NOMO-1 (cell line): ENCODE results near the gene RNASET2.

Experiments used
- DNase-seq, 2 experiments: peaks; one replicate each; lab custom pipeline; 2025; ENCODE audit not compliant: unreplicated experiment in 2 of 2; lab: John Stamatoyannopoulos, UW

RNASET2 gene, protein sequence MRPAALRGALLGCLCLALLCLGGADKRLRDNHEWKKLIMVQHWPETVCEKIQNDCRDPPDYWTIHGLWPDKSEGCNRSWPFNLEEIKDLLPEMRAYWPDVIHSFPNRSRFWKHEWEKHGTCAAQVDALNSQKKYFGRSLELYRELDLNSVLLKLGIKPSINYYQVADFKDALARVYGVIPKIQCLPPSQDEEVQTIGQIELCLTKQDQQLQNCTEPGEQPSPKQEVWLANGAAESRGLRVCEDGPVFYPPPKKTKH

DNA sequence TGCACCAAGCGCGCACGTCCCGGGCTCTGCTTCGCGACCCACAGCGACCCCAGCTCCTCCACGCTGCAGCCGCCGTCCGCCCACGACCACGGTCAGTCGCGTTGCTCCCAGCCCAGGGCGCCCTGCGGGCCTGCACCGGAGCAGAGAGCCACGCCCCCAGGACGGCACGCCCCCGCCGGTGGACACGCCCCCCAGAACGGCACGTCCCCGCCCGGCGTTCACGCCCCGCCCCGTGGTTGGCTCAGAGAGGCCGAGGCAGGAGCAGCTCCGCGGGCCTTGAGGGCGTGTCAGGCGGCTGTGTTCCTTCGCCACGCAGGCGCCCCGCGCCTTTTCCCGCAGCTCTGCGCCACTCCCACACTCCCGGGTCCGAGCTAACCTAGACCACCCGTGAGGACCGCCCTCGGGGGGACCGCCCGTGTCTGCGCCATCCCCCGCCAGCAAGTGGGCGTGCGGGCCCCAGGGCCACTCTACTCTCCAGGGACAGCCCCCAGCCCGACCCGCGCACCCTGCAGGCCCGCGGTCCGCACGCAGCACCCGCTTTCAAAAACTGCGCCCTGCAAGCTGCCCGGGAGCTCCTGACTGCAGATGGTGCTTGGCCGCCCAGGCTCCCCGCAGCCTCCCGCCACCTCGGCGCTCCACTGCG lies at the start of gene RNASET2:
Gene RNASET2 (minus strand): TSS at position 107 of the 643 bp plus-strand sequence. CDS start 368 bp downstream, outside the sequence.
- peak; percentile 82 to 91 for DNase-seq

DNA sequence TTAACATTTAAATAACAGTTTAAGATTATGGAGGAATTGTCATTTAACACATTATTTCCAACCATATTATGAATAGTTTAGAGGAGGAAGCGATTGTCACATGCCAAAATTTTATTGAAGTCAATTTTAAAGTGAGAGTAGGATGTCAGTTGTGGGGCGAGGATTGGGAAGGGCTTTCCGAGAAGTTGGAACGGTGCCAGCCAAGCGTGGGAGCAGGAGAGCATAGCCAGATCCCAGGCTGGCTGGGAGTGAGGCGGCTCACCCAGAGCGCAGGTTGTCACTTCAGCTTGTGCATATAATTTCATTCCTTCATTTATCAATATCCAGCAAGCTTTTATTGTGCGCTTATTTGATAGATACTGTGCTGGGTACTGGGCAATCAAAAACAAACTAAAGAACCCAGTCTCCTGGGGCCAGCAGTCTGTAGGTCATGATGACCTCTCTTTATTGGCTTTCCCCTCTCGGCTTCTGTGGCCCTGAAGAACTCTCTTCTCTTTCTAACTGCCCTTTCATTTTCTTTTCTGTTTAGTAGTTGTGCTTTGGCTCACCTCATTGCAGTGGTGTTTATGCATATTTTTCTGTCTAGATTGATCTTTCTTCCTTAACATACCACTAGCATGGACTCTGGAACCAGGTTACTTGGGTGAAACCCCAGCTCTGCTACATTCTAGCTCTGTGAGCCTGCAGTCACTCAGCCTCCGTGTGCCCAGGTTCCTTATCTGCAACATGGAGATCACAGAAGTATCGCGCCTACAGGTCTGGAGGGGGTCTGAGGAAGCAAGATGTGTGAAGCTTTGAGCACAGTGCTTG lies 49.2 kb upstream of the RNASET2 start:
- DNase-seq = no peak

DNA sequence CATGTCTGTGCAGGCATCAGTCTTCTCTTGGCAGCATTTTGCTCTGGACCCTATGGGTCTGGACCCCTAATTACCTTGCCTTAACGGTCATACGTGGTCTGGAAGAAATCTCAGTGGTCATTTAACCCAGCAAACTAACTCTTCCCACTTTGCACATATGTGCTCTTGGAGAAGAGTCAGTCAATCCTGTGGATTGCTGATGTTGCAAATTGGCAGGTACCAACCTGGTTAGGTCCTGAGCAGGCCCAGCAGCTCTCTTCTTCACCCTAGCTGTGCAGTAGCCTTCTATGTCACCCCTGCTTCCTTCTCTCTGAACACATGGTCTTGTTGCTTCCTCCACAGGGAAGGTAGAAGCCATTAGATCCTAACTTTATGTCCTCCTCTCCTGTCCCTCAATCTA lies 44.4 kb upstream of the RNASET2 start:
- DNase-seq = peak in 1 of 2 experiments; percentile 9

DNA sequence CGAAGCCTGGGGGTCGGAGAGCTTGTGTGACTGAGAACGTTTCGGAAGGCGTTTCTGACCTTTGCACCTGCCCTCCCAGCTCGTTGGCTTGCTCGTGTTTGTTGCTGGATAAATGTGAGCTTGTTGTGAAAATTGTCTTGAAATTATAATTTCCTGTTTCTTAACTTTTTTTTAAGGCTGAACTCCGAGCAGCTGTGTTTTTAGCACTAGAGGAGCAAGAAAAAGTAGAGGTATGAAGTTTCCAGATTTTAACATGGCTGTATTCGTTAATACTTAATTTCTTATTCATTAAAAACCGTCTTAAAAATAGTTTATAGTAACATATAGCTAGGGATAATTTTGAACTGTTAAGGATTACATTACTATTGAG lies 43.5 kb upstream of the RNASET2 start:
- peak; percentile 18 to 20 for DNase-seq

DNA sequence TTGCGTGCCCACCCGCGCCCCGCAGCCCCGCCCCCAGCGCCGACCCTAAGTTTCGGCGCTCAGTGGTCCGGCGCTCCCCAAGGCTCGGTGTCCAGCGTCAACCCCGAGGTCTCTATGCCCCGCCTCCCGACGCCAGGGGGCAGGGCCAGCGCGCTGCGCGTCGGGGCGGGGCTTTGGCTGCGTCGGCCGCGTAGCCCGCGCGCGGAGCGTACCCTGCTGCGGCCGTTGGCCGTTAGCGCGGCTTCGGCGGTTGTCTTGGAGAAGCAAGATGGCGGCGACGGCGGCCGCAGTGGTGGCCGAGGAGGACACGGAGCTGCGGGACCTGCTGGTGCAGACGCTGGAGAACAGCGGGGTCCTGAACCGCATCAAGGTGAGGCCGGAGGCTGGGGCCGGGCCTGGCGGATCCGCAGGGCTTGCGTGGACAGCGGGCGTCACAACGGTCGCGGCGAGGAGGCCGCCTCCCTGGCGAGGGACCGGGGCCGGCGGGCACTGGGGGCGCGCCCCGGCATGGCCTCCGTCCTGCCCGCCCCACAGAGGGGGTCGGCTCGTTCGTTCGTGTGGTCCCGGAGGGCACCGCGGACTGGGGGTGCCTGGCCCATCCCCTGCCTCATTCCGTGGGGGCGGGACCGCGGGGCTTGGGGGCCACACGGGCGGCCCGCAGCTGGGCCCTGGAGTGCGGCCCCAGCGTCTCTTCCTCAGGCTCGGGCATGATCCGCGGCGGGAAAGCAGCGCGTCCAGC lies 43.0 kb upstream of the RNASET2 start, which contains the start of gene CEP43:
Gene CEP43 (plus strand): TSS at position 253 of the 739 bp plus-strand sequence. CDS start 16 bp downstream, at position 269.
- DNase-seq = peak; percentile 93 to 97

DNA sequence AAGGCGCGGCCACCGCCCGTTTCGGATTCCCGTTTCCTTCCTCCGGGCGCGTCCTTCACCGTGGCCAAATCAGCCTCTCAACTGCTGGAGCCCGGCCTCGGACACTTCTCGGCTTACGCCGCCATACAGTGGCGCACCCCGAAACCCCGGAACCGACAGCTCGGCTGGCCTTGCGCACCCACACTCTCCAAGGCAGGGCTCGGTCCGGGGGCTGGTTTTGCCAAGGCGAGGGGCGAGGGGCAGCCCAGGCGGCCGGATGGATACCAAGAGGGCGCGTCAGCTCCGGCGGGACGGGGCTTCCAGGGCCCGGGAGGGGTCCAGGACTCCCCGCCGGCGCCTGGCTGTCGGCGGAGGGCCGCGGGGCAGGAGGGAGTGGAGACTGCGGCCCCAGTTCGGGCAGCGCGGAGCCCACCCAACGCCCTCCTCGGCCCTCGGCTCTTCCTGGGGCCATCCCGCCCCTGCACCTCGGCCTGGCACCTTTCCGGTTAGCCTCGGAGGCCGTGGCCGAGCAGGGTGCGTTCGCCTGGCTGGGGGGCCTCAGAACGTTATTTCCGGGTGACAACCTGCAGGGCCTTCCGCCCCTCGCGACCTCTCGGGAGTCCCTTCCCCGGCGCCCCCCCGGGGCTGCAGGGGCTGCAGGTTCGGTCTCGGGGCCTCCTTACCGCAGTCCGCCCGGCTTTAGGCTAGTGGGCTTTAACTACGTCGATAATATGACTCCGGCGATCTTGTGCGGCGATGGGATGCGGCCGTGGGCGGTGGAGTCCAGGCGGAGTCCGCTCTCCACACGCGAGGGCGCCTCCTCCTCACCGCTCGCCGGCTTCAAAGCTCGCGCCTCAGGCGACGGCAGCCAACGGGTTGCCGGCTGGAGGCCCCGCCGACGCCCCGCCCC lies 42.1 kb upstream of the RNASET2 start:
- peak in 1 of 2 experiments; percentile 13 for DNase-seq

DNA sequence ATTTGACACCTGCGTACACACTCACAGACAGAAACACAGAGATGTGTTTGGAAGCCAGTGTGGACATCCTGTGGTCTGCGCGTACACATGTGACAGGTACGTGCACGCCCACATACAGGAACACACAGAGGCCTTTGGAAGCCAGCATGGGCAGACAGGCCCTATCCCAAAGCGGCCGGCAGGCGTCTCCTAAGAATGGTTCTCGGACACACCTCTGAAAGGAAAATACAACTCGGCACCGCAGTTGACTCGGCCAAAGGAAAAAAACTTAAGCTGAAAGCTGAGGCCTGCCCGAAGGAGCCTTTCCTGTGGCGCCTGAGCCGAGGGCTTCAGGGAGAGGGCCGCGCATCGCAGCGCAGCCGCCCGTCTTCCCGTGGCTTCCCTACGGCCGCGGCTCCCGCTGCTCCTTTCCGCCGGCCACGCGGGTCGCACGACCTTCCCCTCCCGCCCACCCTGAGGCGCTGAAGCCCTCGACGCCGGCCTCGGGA lies 41.5 kb upstream of the RNASET2 start:
- DNase-seq = peak; percentile 57 to 69

DNA sequence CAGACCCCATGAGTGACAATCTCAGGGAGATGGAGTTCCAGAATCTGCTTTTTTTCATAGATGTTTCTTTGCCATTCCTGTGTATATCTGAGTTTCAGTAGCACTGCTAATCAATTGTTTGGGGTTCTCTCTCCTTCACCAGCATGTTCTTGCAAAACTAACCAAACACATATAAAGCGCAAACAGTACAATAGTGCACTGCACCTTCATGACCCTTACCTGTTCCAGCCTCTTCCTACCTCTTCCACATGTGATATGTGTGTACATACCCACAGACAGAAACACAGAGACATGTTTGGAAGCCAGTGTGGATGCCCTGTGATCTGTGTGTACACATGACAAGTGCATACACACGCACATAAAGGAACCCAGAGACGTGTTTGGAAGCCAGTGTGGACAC lies 41.0 kb upstream of the RNASET2 start:
- DNase-seq = no peak

DNA sequence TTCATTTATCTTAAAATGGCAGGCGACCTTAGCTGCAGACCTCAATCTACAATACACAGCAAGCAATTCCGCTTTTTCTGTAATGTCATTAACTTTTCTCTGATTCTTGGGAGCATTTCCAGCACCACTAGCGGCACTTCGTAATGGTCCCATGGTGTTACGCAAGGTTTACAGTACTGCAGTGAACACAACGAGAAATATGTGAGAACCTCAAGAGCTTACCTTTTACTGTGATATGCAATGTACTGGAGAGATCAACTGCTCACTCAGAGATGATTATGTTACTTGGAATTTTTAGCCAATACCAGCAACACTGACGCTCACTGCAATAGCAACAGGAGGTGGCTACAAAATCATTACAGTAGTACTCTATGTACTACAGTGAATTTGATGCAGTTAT lies 40.1 kb upstream of the RNASET2 start:
- DNase-seq = peak; percentile 18 to 42

DNA sequence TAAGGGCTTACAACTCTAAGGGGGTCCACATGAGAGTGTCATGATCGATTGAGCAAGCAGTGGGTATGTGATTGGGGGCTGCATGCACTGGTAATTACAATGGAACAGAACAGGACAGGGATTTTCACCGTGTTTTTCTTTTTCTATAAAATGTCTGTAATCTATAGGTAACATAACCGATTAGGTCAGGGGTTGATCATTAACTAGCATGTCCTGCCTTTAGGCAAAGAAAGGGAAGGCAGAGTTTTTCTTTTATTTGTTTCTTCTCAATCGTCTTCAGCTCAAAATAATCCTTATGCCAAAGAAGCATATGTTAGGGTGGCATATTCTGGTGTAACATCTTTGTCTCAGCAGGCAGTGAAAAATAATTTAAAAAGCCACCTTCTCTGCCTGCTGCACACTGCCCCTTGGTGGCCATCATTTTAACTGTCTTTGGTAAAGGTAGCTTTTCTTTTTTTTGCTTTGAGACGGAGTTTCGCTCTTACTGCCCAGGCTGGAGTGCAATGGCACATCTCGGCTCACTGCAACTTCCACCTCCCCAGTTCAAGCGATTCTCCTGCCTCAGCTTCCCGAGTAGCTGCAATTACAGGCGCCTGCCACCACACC lies 33.2 kb upstream of the RNASET2 start:
- peak in 1 of 2 experiments; percentile 29 for DNase-seq

DNA sequence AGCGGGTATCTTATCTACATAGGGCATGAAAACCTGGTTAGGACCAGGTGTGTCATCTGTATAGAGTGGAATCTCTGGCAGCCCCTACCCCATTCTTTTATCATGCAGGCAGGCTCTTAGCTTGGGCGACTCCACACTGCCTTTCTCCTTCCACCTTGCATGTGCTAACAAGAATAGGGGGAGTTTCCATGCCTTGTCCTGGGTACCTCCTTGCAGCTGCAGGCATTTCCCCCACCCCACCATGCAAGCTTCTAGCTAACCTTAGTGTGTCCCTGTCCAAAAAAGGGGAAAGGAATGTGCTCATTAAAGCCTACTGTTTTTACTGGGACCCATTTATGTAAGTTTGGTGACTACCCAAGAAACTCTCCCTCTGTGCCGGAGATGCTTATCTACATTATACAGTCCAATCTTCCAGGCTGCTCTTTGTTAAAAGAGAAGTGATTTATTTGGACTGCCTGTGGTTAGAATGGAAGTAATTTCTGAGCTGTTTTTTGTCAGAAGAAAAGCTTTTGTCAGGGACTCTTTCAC lies 32.4 kb upstream of the RNASET2 start:
- DNase-seq = no peak

DNA sequence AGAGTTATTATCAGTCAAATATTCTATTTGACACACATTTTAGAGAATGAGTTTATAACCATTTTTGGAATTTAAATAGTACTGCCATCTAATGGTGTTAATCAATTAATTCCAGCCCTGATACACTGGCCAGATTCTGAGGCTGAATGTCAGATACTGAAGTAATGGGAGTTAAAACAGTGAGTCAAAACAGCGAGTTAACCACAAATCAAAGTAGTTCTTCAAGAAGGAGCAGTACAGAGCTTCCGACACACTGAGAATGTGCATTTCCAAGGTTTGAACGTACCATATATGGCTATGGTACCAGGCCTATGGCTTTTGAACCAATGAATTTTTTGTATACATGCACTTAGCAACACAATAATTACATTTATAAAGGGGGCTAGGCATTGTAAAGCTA lies 31.6 kb upstream of the RNASET2 start:
- no peak for DNase-seq

DNA sequence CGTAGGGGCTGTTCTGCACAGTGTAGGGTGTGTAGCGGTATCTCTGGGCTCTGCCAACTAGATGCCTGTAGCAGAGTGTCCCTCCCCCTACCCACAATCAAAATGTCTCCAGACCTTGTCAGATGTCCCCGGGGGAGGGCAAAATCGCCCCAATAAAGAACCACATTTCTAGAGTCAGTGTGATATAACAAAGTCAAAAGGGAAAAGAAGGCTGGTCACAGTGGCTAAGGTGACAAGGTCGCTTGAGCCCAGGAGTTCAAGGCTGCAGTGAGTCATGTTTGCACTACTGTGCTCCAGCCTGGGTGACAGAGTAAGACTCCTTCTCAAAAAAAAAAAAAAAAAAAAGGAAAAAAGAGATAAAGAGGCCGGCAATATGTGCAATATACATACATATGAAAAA lies 31.1 kb upstream of the RNASET2 start:
- DNase-seq = no peak

DNA sequence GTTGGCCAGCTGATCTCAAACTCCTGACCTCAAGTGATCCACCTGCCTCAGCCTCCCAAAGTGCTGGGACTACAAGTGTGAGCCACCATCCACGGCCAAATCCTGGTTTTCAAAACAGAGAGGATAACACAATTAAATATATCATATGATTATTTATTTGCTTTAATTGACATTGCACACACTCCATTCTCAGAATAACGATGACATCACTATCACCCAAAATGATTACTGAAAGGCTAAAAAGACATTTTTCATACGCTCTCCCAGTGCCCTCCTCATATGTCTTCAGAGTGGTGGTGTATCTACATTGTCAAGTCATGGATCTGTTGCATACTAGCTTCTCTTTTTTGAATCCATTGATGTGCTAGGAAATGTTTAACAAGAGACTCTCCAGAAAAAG lies 24.4 kb upstream of the RNASET2 start:
- no peak for DNase-seq

DNA sequence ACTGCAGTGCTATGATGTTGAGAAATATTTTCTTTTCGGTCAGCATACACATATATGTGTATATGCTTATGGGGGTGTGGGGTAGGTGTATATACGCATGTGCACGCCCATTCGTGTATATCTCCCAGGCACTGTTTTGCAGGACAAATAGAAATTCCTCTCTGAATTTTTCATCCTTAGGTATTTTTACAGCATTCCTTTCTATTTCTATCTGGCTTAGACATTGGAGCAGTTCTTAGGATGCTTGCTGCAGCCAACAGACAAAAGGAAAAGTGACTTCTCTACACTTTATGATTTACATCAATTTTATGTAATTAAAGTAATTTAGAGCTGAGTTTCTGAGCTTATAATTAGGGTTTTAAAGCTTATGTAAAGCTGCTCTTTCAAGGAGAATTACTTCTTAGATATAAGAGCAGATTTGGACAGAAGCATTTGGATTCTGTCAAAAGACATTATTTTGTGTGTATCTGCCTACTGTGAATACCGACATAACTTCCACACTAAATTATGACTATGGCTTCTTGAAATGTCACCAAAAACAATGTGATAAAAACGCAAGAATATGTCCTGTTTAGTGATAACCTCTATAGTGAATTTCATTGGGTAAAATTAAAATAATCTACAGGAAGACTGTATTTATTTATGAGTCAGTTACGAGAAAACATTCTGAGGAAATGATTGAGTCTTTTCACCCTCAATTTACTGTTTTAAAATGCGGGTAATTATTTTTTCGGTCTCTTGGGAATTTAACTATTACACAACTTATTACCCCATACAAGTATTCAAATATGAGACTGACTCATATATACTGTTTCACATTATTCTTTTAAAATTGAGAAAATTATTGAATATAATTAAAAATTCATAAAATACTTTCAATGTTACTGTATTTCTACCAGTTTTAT lies 21.5 kb upstream of the RNASET2 start:
- no peak for DNase-seq

DNA sequence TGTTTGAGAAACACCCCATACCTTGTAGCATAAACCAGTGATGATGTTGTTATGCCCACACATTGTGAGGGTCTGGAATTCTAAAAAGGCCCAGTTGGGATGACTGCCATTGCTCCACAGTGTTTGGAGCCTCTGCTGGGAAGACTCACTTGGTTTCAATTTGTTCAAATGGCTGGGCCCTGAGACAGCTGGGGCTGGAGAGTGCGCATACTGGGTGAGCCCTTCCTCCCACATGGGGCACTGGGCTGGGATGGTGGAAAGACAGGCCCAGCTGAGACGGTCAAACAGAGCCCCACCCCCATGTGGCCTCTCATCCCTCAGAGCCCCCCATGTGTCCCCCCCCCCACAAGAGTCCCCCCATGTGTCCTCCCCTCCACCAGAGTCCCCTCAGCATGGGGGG lies 20.3 kb upstream of the RNASET2 start:
- no peak for DNase-seq

DNA sequence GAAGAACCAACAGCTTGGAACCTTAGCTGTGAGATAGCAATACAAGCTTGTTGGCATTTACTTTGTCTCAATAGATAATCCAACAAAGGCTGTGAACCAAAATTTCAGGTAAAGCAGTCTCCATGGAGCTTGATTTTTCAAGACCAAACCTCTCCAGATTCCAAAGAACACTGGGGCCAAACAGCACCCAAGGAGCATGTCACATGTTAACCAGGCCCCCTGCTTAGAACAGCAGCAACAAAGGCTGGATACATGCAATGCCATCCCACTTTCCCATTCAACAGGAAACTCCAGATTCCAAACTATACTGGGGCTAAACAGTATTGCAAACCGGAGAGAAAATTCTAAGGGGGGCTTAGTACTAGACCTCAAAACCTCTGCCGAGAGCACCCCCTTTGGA lies 15.8 kb upstream of the RNASET2 start:
- DNase-seq = no peak

DNA sequence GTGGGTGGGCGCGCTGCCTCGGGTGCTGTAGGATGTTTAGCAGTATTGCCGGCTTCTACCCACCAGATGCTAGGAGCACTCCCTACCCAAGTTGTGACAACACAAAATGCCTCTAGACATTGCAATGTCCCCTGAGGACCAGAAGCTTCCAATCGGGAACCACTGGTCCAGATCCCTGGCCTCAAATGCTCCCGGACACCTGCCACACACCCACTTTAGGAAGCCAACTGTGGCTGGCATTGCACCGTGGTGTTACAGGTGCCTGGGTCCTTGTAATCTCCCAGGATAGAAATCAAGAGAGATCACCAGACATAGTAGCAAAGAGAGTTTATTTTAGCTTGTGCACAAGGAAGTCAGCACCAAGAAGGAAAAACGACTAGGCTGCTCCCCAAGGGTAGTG lies 14.9 kb upstream of the RNASET2 start:
- no peak for DNase-seq
